ENCODE measurements around the gene HSFX3.
"Not testable (repeated sequence)": the region's sequence is repeated elsewhere in the genome, so short reads cannot be mapped to it uniquely, and the experiment has no call there.

Gene HSFX3

GRCh38 chrX:149590993-149591392 is 41.3 kb upstream of the HSFX3 start:
- not testable (repeated sequence) for H4K91ac ChIP-seq (ENCODE audit: low read depth, low read length); H3K4me1 ChIP-seq (ENCODE audit: control insufficient read depth in 1 of 2, insufficient read depth in 2 of 2, low read length in 2 of 2); H3K4me2 ChIP-seq (ENCODE audit: low read length); H3K23ac ChIP-seq (ENCODE audit: low read length); H3K18ac ChIP-seq (ENCODE audit: low read length); H3K27ac ChIP-seq (ENCODE audit: low read depth, low read length); H2BK5ac ChIP-seq (ENCODE audit: low read depth, low read length, poor library complexity); DNase-seq; H3K27me3 ChIP-seq (ENCODE audit: insufficient read depth, low read length); H3K79me1 ChIP-seq (ENCODE audit: low read length); H3K36me3 ChIP-seq (ENCODE audit: control insufficient read depth in 1 of 2, insufficient read depth in 2 of 2, low read length in 2 of 2); H3K4me3 ChIP-seq (ENCODE audit: low read depth, low read length); H2AFZ ChIP-seq (ENCODE audit: insufficient read depth, low read length, poor library complexity); H3K79me2 ChIP-seq (ENCODE audit: control insufficient read depth, insufficient read depth, low read length, poor library complexity); H3K9ac ChIP-seq (ENCODE audit: low read length); H3K14ac ChIP-seq (ENCODE audit: low read length); H2BK120ac ChIP-seq (ENCODE audit: insufficient read depth, low read length, poor library complexity); H2AK5ac ChIP-seq (ENCODE audit: low read length); H4K12ac ChIP-seq (ENCODE audit: low read depth, low read length); H4K8ac ChIP-seq (ENCODE audit: low read depth, low read length); H3K4ac ChIP-seq (ENCODE audit: low read depth, low read length); H3K9me3 ChIP-seq (ENCODE audit: insufficient read depth, low read depth, low read length); H2BK12ac ChIP-seq (ENCODE audit: low read length)
- WGBS (ENCODE audit: extremely low coverage, insufficient coverage, insufficient read length) = no CpG with 5 or more reads among the region's 7 CpGs

- not testable (repeated sequence) for H2BK12ac ChIP-seq (ENCODE audit: low read length); H4K12ac ChIP-seq (ENCODE audit: low read depth, low read length); H3K4me3 ChIP-seq (ENCODE audit: low read depth, low read length); H3K14ac ChIP-seq (ENCODE audit: low read length); H3K4me1 ChIP-seq (ENCODE audit: control insufficient read depth in 1 of 2, insufficient read depth in 2 of 2, low read length in 2 of 2); H3K79me2 ChIP-seq (ENCODE audit: control insufficient read depth, insufficient read depth, low read length, poor library complexity); H2AFZ ChIP-seq (ENCODE audit: insufficient read depth, low read length, poor library complexity); H4K8ac ChIP-seq (ENCODE audit: low read depth, low read length); H3K18ac ChIP-seq (ENCODE audit: low read length); DNase-seq; H3K4ac ChIP-seq (ENCODE audit: low read depth, low read length); H3K79me1 ChIP-seq (ENCODE audit: low read length); H3K23ac ChIP-seq (ENCODE audit: low read length); H2BK120ac ChIP-seq (ENCODE audit: insufficient read depth, low read length, poor library complexity); H2BK5ac ChIP-seq (ENCODE audit: low read depth, low read length, poor library complexity); H3K4me2 ChIP-seq (ENCODE audit: low read length); H3K36me3 ChIP-seq (ENCODE audit: control insufficient read depth in 1 of 2, insufficient read depth in 2 of 2, low read length in 2 of 2); H2AK5ac ChIP-seq (ENCODE audit: low read length); H4K91ac ChIP-seq (ENCODE audit: low read depth, low read length); H3K9ac ChIP-seq (ENCODE audit: low read length); H3K9me3 ChIP-seq (ENCODE audit: insufficient read depth, low read depth, low read length); H3K27me3 ChIP-seq (ENCODE audit: insufficient read depth, low read length); H3K27ac ChIP-seq (ENCODE audit: low read depth, low read length)
- no CpG with 5 or more reads among the region's 12 CpGs for WGBS (ENCODE audit: extremely low coverage, insufficient coverage, insufficient read length)
These were observed 37.6 kb upstream of the HSFX3 start, which contains the start of gene MAGEA9B for GRCh38 chrX:149587359-149587758. TSS of gene MAGEA9B (minus strand) at chrX:149587459. CDS start at chrX:149583179, 4,280 bp downstream.

GRCh38 chrX:149585631-149586030 is 35.9 kb upstream of the HSFX3 start:
- H2BK120ac ChIP-seq (ENCODE audit: insufficient read depth, low read length, poor library complexity); H3K9me3 ChIP-seq (ENCODE audit: insufficient read depth, low read depth, low read length); H3K23ac ChIP-seq (ENCODE audit: low read length); H3K79me2 ChIP-seq (ENCODE audit: control insufficient read depth, insufficient read depth, low read length, poor library complexity); DNase-seq; H3K4me1 ChIP-seq (ENCODE audit: control insufficient read depth in 1 of 2, insufficient read depth in 2 of 2, low read length in 2 of 2); H3K18ac ChIP-seq (ENCODE audit: low read length); H3K27ac ChIP-seq (ENCODE audit: low read depth, low read length); H2AFZ ChIP-seq (ENCODE audit: insufficient read depth, low read length, poor library complexity); H3K9ac ChIP-seq (ENCODE audit: low read length); H4K91ac ChIP-seq (ENCODE audit: low read depth, low read length); H4K12ac ChIP-seq (ENCODE audit: low read depth, low read length); H3K4ac ChIP-seq (ENCODE audit: low read depth, low read length); H3K79me1 ChIP-seq (ENCODE audit: low read length); H4K8ac ChIP-seq (ENCODE audit: low read depth, low read length); H3K27me3 ChIP-seq (ENCODE audit: insufficient read depth, low read length); H2AK5ac ChIP-seq (ENCODE audit: low read length); H2BK5ac ChIP-seq (ENCODE audit: low read depth, low read length, poor library complexity); H3K14ac ChIP-seq (ENCODE audit: low read length); H3K4me2 ChIP-seq (ENCODE audit: low read length); H3K36me3 ChIP-seq (ENCODE audit: control insufficient read depth in 1 of 2, insufficient read depth in 2 of 2, low read length in 2 of 2); H2BK12ac ChIP-seq (ENCODE audit: low read length); H3K4me3 ChIP-seq (ENCODE audit: low read depth, low read length): not testable (repeated sequence)
- WGBS (ENCODE audit: extremely low coverage, insufficient coverage, insufficient read length) = no CpG with 5 or more reads among the region's 17 CpGs

- H3K4me2 ChIP-seq (ENCODE audit: low read length); H2BK120ac ChIP-seq (ENCODE audit: insufficient read depth, low read length, poor library complexity); DNase-seq; H2BK12ac ChIP-seq (ENCODE audit: low read length); H4K12ac ChIP-seq (ENCODE audit: low read depth, low read length); H3K4me1 ChIP-seq (ENCODE audit: control insufficient read depth in 1 of 2, insufficient read depth in 2 of 2, low read length in 2 of 2); H4K8ac ChIP-seq (ENCODE audit: low read depth, low read length); H4K91ac ChIP-seq (ENCODE audit: low read depth, low read length); H3K14ac ChIP-seq (ENCODE audit: low read length); H2AFZ ChIP-seq (ENCODE audit: insufficient read depth, low read length, poor library complexity); H3K4ac ChIP-seq (ENCODE audit: low read depth, low read length); H3K9me3 ChIP-seq (ENCODE audit: insufficient read depth, low read depth, low read length); H3K9ac ChIP-seq (ENCODE audit: low read length); H3K23ac ChIP-seq (ENCODE audit: low read length); H3K18ac ChIP-seq (ENCODE audit: low read length); H3K79me2 ChIP-seq (ENCODE audit: control insufficient read depth, insufficient read depth, low read length, poor library complexity); H3K27ac ChIP-seq (ENCODE audit: low read depth, low read length); H2BK5ac ChIP-seq (ENCODE audit: low read depth, low read length, poor library complexity); H3K27me3 ChIP-seq (ENCODE audit: insufficient read depth, low read length); H2AK5ac ChIP-seq (ENCODE audit: low read length); H3K36me3 ChIP-seq (ENCODE audit: control insufficient read depth in 1 of 2, insufficient read depth in 2 of 2, low read length in 2 of 2); H3K79me1 ChIP-seq (ENCODE audit: low read length); H3K4me3 ChIP-seq (ENCODE audit: low read depth, low read length): not testable (repeated sequence)
- WGBS (ENCODE audit: extremely low coverage, insufficient coverage, insufficient read length) = no CpG with 5 or more reads among the region's 1 CpG
These were observed 23.7 kb upstream of the HSFX3 start for GRCh38 chrX:149573456-149573855.
